ENCODE measurements around the gene ZNF350. TPM values are rescaled to one million over a fixed set of nuclear protein-coding genes. Genes with fewer than 3 reads are reported as not detected.

The ZNF350 gene
- total RNA-seq, 1 donor from 2014 or later, result 9.7 TPM

Other genes starting within 250 kb of the ZNF350 start
- gene FPR1, start 235.0 kb downstream of the ZNF350 start, total RNA-seq, result 97.6 TPM
- 11.4 TPM for gene FPR2, start 225.7 kb downstream of the ZNF350 start, total RNA-seq
- 44.5 TPM for gene FPR3, start 191.7 kb downstream of the ZNF350 start, total RNA-seq
- 8.0 TPM for gene ZNF577, start 98.9 kb downstream of the ZNF350 start, total RNA-seq
- gene ZNF649, start 81.8 kb downstream of the ZNF350 start, total RNA-seq, result 7.7 TPM
- 5.1 TPM for gene ZNF613, start 59.4 kb downstream of the ZNF350 start, total RNA-seq
- gene ZNF615, start 21.4 kb upstream of the ZNF350 start, total RNA-seq, result 6.3 TPM
- 7.4 TPM for gene ZNF614, start 41.5 kb upstream of the ZNF350 start, total RNA-seq
- gene ZNF432, start 62.0 kb upstream of the ZNF350 start, total RNA-seq, result 13.6 TPM
- gene ZNF841, start 108.9 kb upstream of the ZNF350 start, total RNA-seq, result 17.9 TPM
- 7.2 TPM for gene ZNF616, start 153.1 kb upstream of the ZNF350 start, total RNA-seq
- 8.2 TPM for gene ZNF836, start 184.8 kb upstream of the ZNF350 start, total RNA-seq
- gene PPP2R1A, start 203.2 kb upstream of the ZNF350 start, total RNA-seq, result 184 TPM